Psoas muscle (tissue), 8 donors: ENCODE data around the gene SERPINE1. TPM values are rescaled to one million over a fixed set of nuclear protein-coding genes. Genes with fewer than 3 reads are reported as not detected.

Source experiments
- ATAC-seq, 4 donors: fragments of 200-7000 bp; cut with Tn5 transposase; one replicate each; pipeline ENCODE4 v1.9.1; 2020; ENCODE audit warnings: moderate library complexity in 3 of 4, mild to moderate bottlenecking in 2 of 4
- DNase-seq, 2 donors: peaks; one replicate each; pipeline ENCODE4 v3.0.0-alpha.2; 2020
- H3K27ac ChIP-seq: fragments of 200-600 bp; one replicate; pipeline ENCODE4 v1.8.0; 2022
- H3K27me3 ChIP-seq, 3 donors: fragments of 200-600 bp in 1 of 3; one replicate each; pipeline versions ENCODE4 v1.6.1 to v1.8.0; 2013 to 2022; ENCODE audit warnings: low read length in 2 of 3, mild to moderate bottlenecking in 2 of 3, moderate library complexity in 1 of 3; ENCODE audit not compliant: insufficient read depth in 3 of 3
- H3K36me3 ChIP-seq, 2 donors: fragments of 200-600 bp in 1 of 2; one replicate each; pipeline versions ENCODE4 v1.6.1 to v1.8.0; 2013 to 2022; ENCODE audit warnings: low read depth in 1 of 2, mild to moderate bottlenecking in 1 of 2, moderate library complexity in 1 of 2; ENCODE audit not compliant: insufficient read depth in 1 of 2
- H3K4me1 ChIP-seq: fragments of 200-600 bp; one replicate; pipeline ENCODE4 v1.8.0; 2022
- H3K4me3 ChIP-seq: fragments of 200-600 bp; one replicate; pipeline ENCODE4 v1.8.0; 2022; ENCODE audit warnings: mild to moderate bottlenecking
- H3K9me3 ChIP-seq: fragments of 200-600 bp; one replicate; pipeline ENCODE4 v1.8.0; 2022
- WGBS, 3 donors: extraction: QIAGEN DNeasy Blood & Tissue Kit; methylation state at CpG; one replicate each; pipeline versions ENCODE4 v1.1.6 to v1.1.7; 2013; 5-methylcytosine and 5-hydroxymethylcytosine counted together
- intact Hi-C, 2 donors: fragments of 100-400 bp; cut with DNase I; formaldehyde crosslinking; loops; one replicate each; pipeline versions ENCODE4 v1.11.0 to v1.14.2; 2022
- polyA plus RNA-seq, 3 donors: library from polyadenylated mRNA; stranded (reverse); fragments of 200-250 nt; gene quantifications; one replicate each; pipeline ENCODE4 v1.2.3, GENCODE V29; 2013
- total RNA-seq, 4 donors: library from RNA; stranded (reverse); fragmentation: NEBNext Ultra II Directional in 2 of 4; extraction: Animal tissue kit (Norgen Biotek cat#: 25700) in 2 of 4; gene quantifications; one replicate each; pipeline versions ENCODE4 v1.2.1 to v1.2.4, GENCODE V29; 2021 to 2023
- TF ChIP-seq, protein P1 (sequence below): fragments of 200-600 bp; IDR thresholded peaks from one replicate; pipeline ENCODE4 v1.8.0; 2022; ENCODE audit warnings: antibody characterized with exemption
- donor health status: healthy with polysubstance abuse.
- donor health status: DM: no; HTN: no; CAD: no; lungs with moderate emphysema.
- donor health status: Bipolar disorder and iron deficiency.
- donor health status: healthy.
- donor health status: DM: yes; HTN: yes; CAD: no.
- donor health status: DM: no; HTN: no; CAD: no.
- donor health status: DM: no; HTN: no; CAD: no.
- donor health status: DM: yes; HTN: yes; CAD: no.

The SERPINE1 gene
- total and polyA plus RNA-seq, 7 donors, result 4.3 to 269 (median 7.2) TPM

DNA sequence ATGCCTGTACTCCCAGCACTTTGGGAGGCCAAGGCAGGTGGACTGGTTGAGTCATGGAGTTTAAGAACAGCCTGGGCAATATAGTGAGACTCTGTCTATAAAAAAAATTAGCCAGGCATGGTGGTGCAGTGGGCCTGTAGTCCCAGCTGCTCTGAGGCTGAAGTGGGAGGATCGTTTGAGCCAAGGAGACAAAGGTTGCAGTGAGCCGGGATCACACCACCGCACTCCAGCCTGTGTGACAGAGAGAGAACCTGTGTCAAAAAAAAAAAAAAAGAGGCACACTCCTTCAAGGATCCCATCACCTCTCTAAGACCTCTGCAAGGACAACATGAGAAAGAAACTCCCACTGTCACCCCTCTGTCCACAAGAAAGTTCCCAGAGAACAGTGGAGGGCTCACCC is 48.8 kb downstream of the SERPINE1 start:
- H3K4me3 ChIP-seq, result no peak overlapping the region
- no peaks in the 10 kb centered on the region for H3K9me3 ChIP-seq
- no peak overlapping the region for H3K27ac ChIP-seq
- no peak for ATAC-seq
- TF ChIP-seq, protein P1, sequence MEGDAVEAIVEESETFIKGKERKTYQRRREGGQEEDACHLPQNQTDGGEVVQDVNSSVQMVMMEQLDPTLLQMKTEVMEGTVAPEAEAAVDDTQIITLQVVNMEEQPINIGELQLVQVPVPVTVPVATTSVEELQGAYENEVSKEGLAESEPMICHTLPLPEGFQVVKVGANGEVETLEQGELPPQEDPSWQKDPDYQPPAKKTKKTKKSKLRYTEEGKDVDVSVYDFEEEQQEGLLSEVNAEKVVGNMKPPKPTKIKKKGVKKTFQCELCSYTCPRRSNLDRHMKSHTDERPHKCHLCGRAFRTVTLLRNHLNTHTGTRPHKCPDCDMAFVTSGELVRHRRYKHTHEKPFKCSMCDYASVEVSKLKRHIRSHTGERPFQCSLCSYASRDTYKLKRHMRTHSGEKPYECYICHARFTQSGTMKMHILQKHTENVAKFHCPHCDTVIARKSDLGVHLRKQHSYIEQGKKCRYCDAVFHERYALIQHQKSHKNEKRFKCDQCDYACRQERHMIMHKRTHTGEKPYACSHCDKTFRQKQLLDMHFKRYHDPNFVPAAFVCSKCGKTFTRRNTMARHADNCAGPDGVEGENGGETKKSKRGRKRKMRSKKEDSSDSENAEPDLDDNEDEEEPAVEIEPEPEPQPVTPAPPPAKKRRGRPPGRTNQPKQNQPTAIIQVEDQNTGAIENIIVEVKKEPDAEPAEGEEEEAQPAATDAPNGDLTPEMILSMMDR, result no peak
- peaks cover 0 to 99% (median 48%) of the 10 kb centered on the region in 3 donors for H3K27me3 ChIP-seq
- peaks cover 17% of the 10 kb centered on the region for H3K4me1 ChIP-seq
- H3K36me3 ChIP-seq, result no peaks in the 10 kb centered on the region
- intact Hi-C loops, result no loop called here
- 23 to 38% (median 38%) methylated on average over 3 of the region's 3 CpGs for WGBS, 3 donors
- DNase-seq, result no peak

DNA sequence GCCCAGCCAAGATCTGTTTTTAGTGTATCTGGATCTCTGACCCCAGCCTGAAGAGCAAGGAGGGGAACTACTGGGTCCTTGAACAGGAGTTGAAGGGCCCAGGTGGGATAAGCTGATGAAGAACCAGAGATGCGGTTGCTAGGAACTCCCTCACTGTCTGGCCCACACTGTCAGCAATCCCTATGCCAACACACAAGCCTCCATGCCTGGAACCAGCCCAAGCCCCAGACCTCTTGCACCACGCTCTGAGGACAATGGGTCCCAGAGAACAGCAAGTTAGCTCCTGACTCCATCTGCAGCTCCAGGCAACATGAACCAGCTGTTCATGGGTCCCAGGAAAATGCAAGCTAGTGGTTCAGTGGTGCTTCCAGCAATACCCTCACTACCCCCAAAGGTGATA is 50.7 kb downstream of the SERPINE1 start:
- Histone ChIP-seq H3K27me3 (peaks cover 0 to 90% (median 36%) of the 10 kb centered on the region in 3 donors), H3K9me3 (no peaks in the 10 kb centered on the region), H3K4me3 (no peak overlapping the region), H3K36me3 (no peaks in the 10 kb centered on the region), H3K27ac (no peak overlapping the region), H3K4me1 (peaks cover 11% of the 10 kb centered on the region)
- no peak for DNase-seq
- intact Hi-C loops, result no loop called here
- no peak for ATAC-seq
- TF ChIP-seq, protein P1, result no peak
- 44 to 64% (median 61%) methylated on average over 2 of the region's 2 CpGs for WGBS, 3 donors

DNA sequence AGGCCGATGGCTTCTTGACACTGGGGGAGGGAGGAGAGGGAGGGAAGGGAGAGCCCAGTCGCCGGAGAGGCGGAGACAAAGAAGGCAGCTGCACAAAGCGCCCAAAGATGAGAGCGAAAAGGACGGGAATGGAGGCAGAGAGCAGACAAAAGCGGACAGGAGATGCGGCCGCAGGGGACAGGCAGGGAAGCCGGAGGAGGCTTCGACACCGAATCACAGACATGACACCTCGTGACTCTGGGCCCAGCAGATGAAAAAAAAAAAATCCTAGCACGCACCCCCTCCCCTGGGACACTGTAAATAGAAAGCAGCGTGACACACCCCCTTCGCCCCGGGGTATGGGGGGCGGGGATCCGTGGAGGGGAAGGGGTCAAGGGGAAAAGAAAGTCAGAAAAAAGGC is 52.2 kb downstream of the SERPINE1 start:
- H3K9me3 ChIP-seq, result no peaks in the 10 kb centered on the region
- peaks cover 0 to 82% (median 24%) of the 10 kb centered on the region in 3 donors for H3K27me3 ChIP-seq
- no peaks in the 10 kb centered on the region for H3K36me3 ChIP-seq
- TF ChIP-seq, protein P1, result no peak
- intact Hi-C loops, result no loop called here
- ATAC-seq (no peak), DNase-seq (no peak)
- no peak overlapping the region for H3K4me3 ChIP-seq
- 1% methylated on average over 18 to 20 of the region's 20 CpGs for WGBS, 3 donors
- no peak overlapping the region for H3K27ac ChIP-seq
- no peaks in the 10 kb centered on the region for H3K4me1 ChIP-seq

DNA sequence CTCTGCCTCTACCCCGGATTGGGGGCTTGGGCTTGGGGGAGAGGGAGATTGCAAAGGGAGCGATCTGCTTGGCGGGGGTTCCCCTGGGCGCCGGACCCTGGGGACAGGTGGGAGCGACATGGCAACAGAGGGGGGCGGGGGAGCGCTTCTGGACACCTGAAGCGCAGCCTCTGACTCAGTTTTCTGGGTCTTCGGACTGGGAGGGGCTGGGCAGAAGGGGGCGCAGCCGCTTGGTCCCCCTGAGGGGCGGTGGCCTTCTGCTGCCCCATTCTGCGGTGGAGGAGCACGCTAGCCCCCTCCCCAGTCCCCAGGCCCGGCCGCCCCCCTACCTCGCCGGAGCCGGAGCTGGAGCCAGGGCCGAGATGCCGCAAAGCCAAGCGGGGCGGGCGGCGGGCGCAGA is 52.8 kb downstream of the SERPINE1 start:
- H3K4me3 ChIP-seq, result no peak overlapping the region
- 0% methylated on average over 14 to 27 of the region's 27 CpGs for WGBS, 3 donors
- DNase-seq (no peak), ATAC-seq (no peak)
- H3K27ac ChIP-seq, result no peak overlapping the region
- peaks cover 0 to 81% (median 21%) of the 10 kb centered on the region in 3 donors for H3K27me3 ChIP-seq
- intact Hi-C loops, result no loop called here
- no peaks in the 10 kb centered on the region for H3K36me3 ChIP-seq
- H3K9me3 ChIP-seq, result no peaks in the 10 kb centered on the region
- TF ChIP-seq, protein P1, result no peak
- no peaks in the 10 kb centered on the region for H3K4me1 ChIP-seq

DNA sequence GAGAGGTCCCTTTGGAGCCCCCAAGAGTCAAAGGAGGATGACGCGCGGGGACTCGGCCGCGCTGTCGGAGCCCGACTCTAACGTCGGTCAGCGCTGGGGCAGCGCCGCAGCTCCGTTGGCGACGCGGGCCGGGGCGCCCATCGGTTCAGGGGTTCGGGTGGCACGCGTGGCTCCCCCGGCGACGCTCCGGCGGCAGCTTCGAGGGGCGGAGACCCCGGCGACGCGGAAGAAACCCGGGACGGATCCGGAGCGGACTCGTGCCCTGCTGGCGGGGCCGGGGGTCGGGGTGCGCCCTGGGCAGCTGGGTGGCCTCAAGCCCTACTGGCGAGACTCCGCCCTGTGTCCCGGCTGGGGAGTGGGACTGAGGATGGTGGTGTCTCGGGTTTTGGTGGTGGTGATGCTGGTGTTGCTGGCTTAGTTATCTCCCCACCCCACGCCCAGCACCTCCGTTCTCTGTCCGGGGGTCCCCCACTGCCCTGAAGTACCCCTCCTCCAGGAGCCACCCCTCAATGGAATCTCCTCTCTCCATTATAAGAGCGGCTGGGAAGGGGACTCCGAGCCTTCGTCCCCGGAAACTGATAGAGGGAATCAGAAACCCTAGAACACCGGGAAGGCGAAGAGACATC is 53.3 kb downstream of the SERPINE1 start, which contains the start of gene NAT16:
NAT16 (minus strand) TSS at position 164 of the 626 bp plus-strand sequence. CDS start 5,486 bp downstream, outside the sequence.
- Histone ChIP-seq H3K27ac (no peak within 1 kb of the TSS), H3K4me1 (no peaks in the 10 kb centered on the region), H3K36me3 (no peaks in the 10 kb centered on the region), H3K4me3 (no peak within 1 kb of the TSS), H3K27me3 (peaks cover 0 to 76% (median 18%) of the 10 kb centered on the region in 3 donors), H3K9me3 (no peaks in the 10 kb centered on the region)
- 2 to 3% (median 2%) methylated on average over 42 to 56 of the region's 56 CpGs for WGBS, 3 donors
- ATAC-seq (no peak), DNase-seq (no peak)
- intact Hi-C loops, result no loop called here
- TF ChIP-seq, protein P1, result no peak
